IMR-90 (cell line): ENCODE results near the gene NPHP4. TPM values are rescaled to one million over a fixed set of nuclear protein-coding genes. Genes with fewer than 3 reads are reported as not detected.

Experiments used
- ATAC-seq: fragments of 200-7000 bp; cut with Tn5 transposase; 2 replicates; pipeline ENCODE4 v1.9.1; 2020; ENCODE audit warnings: low read depth, mild to moderate bottlenecking, moderate library complexity
- BruUV-seq: library from RNA; stranded (reverse); fragments of 400-500 nt; replicated peaks from 2 replicates; lab custom pipeline; 2021; lab: Mats Ljungman, UMichigan
- CTCF ChIA-PET: fragments of 300-600 bp; formaldehyde crosslinking; extraction: SDS; loops from one replicate; lab custom pipeline; 2021; ENCODE audit warnings: antibody characterized with exemption; lab: Yijun Ruan, JAX
- POLR2A ChIA-PET: fragments of 300-600 bp; sonication (Branson Sonifier 250); formaldehyde crosslinking; loops from one replicate; lab custom pipeline; 2022; ENCODE audit warnings: antibody characterized with exemption; ENCODE audit not compliant: unreplicated experiment; lab: Charles Lee
- DNase-seq: peaks from one replicate; pipeline ENCODE4 v3.0.0; 2013
- H2AFZ ChIP-seq: replicated peaks from 2 replicates; pipeline ENCODE3; 2013; ENCODE audit warnings: low read length, mild to moderate bottlenecking; ENCODE audit not compliant: poor library complexity
- H2AK5ac ChIP-seq: 2 replicates; pipeline ENCODE4 v1.6.1; 2013; ENCODE audit warnings: low read depth, low read length, inconsistent platforms
- H2AK9ac ChIP-seq: replicated peaks from 2 replicates; pipeline ENCODE3; 2013; ENCODE audit warnings: mild to moderate bottlenecking, low read depth, low read length, moderate library complexity; ENCODE audit not compliant: poor library complexity
- H2BK120ac ChIP-seq: 2 replicates; pipeline ENCODE4 v1.6.1; 2013; ENCODE audit warnings: low read depth, low read length, inconsistent platforms
- H2BK15ac ChIP-seq: 3 replicates; pipeline ENCODE4 v1.6.1; 2013; ENCODE audit warnings: low read depth, low read length, inconsistent platforms
- H2BK20ac ChIP-seq: 2 replicates; pipeline ENCODE4 v1.6.1; 2013; ENCODE audit warnings: low read depth, mild to moderate bottlenecking, inconsistent platforms, low read length, moderate library complexity
- H2BK5ac ChIP-seq: 2 replicates; pipeline ENCODE4 v1.6.1; 2013; ENCODE audit warnings: mild to moderate bottlenecking, low read depth, low read length, inconsistent platforms; ENCODE audit not compliant: poor library complexity, severe bottlenecking
- H3K14ac ChIP-seq: replicated peaks from 2 replicates; pipeline ENCODE4 v1.6.1; 2013; ENCODE audit warnings: low read depth, low read length, inconsistent platforms
- H3K18ac ChIP-seq: 2 replicates; pipeline ENCODE4 v1.6.1; 2013; ENCODE audit warnings: low read depth, low read length, control low read depth
- H3K23ac ChIP-seq: 2 replicates; pipeline ENCODE4 v1.6.1; 2013; ENCODE audit warnings: low read depth, low read length, inconsistent platforms
- H3K27ac ChIP-seq: 2 replicates; pipeline ENCODE4 v1.5.1; 2013; ENCODE audit warnings: mild to moderate bottlenecking, control low read depth, low read length; ENCODE audit not compliant: insufficient read depth
- H3K27me3 ChIP-seq: 2 replicates; pipeline ENCODE4 v1.6.1; 2013; ENCODE audit warnings: low read length; ENCODE audit not compliant: control insufficient read depth, insufficient read depth
- H3K36me3 ChIP-seq: 2 replicates; pipeline ENCODE4 v1.6.1; 2013; ENCODE audit warnings: low read length, mixed read lengths; ENCODE audit not compliant: control insufficient read depth, insufficient read depth
- H3K4ac ChIP-seq: 2 replicates; pipeline ENCODE4 v1.6.1; 2013; ENCODE audit warnings: low read depth, low read length, inconsistent platforms
- H3K4me1 ChIP-seq: 2 replicates; pipeline ENCODE4 v1.6.1; 2013; ENCODE audit warnings: low read length, mixed read lengths; ENCODE audit not compliant: control insufficient read depth, insufficient read depth
- H3K4me2 ChIP-seq: 2 replicates; pipeline ENCODE4 v1.6.1; 2013; ENCODE audit warnings: low read depth, mild to moderate bottlenecking, control low read depth, low read length, moderate library complexity
- H3K4me3 ChIP-seq: 2 replicates; pipeline ENCODE4 v1.5.1; 2013; ENCODE audit warnings: low read depth, mild to moderate bottlenecking, control low read depth, low read length, moderate library complexity; ENCODE audit not compliant: insufficient read depth
- H3K56ac ChIP-seq: 2 replicates; pipeline ENCODE4 v1.6.1; 2013; ENCODE audit warnings: low read length, inconsistent platforms; ENCODE audit not compliant: insufficient read depth; ENCODE audit errors: extremely low read depth
- H3K79me1 ChIP-seq, 2 experiments: 2 replicates each; pipeline ENCODE4 v1.6.1; 2013; ENCODE audit warnings: low read length in 2 of 2, inconsistent platforms in 1 of 2, low read depth in 1 of 2
- H3K9ac ChIP-seq: 2 replicates; pipeline ENCODE4 v1.6.1; 2013; ENCODE audit warnings: low read depth, low read length, control low read depth
- H3K9me1 ChIP-seq: 2 replicates; pipeline ENCODE4 v1.6.1; 2013; ENCODE audit warnings: low read length, inconsistent platforms; ENCODE audit not compliant: insufficient read depth
- H3K9me3 ChIP-seq: 2 replicates; pipeline ENCODE4 v1.6.1; 2013; ENCODE audit warnings: low read length; ENCODE audit not compliant: control insufficient read depth, insufficient read depth
- H4K20me1 ChIP-seq: 2 replicates; pipeline ENCODE4 v1.6.1; 2013; ENCODE audit warnings: low read length, inconsistent platforms; ENCODE audit not compliant: insufficient read depth
- H4K5ac ChIP-seq: 2 replicates; pipeline ENCODE4 v1.6.1; 2013; ENCODE audit warnings: mild to moderate bottlenecking, low read depth, low read length, control low read depth
- H4K8ac ChIP-seq, 2 experiments: 2 replicates each; pipeline ENCODE4 v1.6.1; 2013; ENCODE audit warnings: low read depth in 2 of 2, low read length in 2 of 2, control low read depth in 1 of 2, inconsistent platforms in 1 of 2
- H4K91ac ChIP-seq: 2 replicates; pipeline ENCODE4 v1.6.1; 2013; ENCODE audit warnings: low read depth, low read length, inconsistent platforms; ENCODE audit not compliant: insufficient read depth
- CTCF ChIP-seq: conservative IDR thresholded peaks from 2 replicates; pipeline ENCODE4 v1.5.1; 2012; ENCODE audit warnings: mild to moderate bottlenecking, low read depth, low read length, improper control_type of control experiment
- FOS ChIP-seq: fragments of 150-350 bp; IDR thresholded peaks from 2 replicates; pipeline ENCODE4 v1.6.1; 2016; ENCODE audit warnings: low read depth, low read length
- MAFK ChIP-seq: IDR thresholded peaks from 2 replicates; pipeline ENCODE4 v1.6.1; 2012; ENCODE audit warnings: low read depth, low read length, improper control_type of control experiment
- MAZ ChIP-seq: IDR thresholded peaks from 2 replicates; pipeline ENCODE4 v1.6.1; 2012; ENCODE audit warnings: low read depth, mild to moderate bottlenecking, low read length, improper control_type of control experiment, moderate library complexity, borderline replicate concordance
- RAD21 ChIP-seq: IDR thresholded peaks from 2 replicates; pipeline ENCODE4 v1.6.1; 2012; ENCODE audit warnings: low read length, improper control_type of control experiment
- RCOR1 ChIP-seq: IDR thresholded peaks from 2 replicates; pipeline ENCODE4 v1.6.1; 2012; ENCODE audit warnings: mild to moderate bottlenecking, low read length, improper control_type of control experiment; ENCODE audit not compliant: insufficient replicate concordance
- RFX5 ChIP-seq: IDR thresholded peaks from 2 replicates; pipeline ENCODE4 v1.8.0; 2012; ENCODE audit warnings: low read depth, mild to moderate bottlenecking, low read length, moderate library complexity
- USF2 ChIP-seq: fragments of 150-350 bp; IDR thresholded peaks from 2 replicates; pipeline ENCODE4 v1.6.1; 2017; ENCODE audit warnings: mild to moderate bottlenecking, antibody characterized with exemption, low read length, low read depth
- WGBS, 2 experiments: methylation state at CpG; one replicate each; pipeline versions ENCODE4 v1.1.5 to v1.1.7; 2013; ENCODE audit warnings: missing lambda C conversion rate in 2 of 2; ENCODE audit not compliant: insufficient read length in 1 of 2; ENCODE audit errors: extremely low coverage in 2 of 2; 5-methylcytosine and 5-hydroxymethylcytosine counted together
- dilution Hi-C: fragments of 300-500 bp; cut with HindIII; formaldehyde crosslinking; loops from one replicate; pipeline ENCODE4 v1.14.3; 2018; ENCODE audit warnings: low sequenced_read_pairs; ENCODE audit not compliant: unreplicated experiment
- in situ Hi-C: fragments of 300-500 bp; cut with MboI; formaldehyde crosslinking; loops from 3 replicates; pipeline ENCODE4 v1.14.3; 2019; ENCODE audit warnings: low sequenced_read_pairs, inconsistent platforms, mixed read lengths
- intact Hi-C: fragments of 100-400 bp; cut with micrococcal nuclease; formaldehyde crosslinking; loops from 2 replicates; pipeline ENCODE4 v1.10.0; 2022
- polyA plus RNA-seq, 3 experiments: library from polyadenylated mRNA; depleted of rRNA; stranded (reverse); fragments of >200 nt; gene quantifications; 2 replicates each; pipeline ENCODE4 v1.2.3, GENCODE V29; 2012; ENCODE audit warnings: low replicate concordance in 1 of 3
- total RNA-seq: library from RNA; depleted of rRNA; stranded (reverse); fragments of >200 nt; gene quantifications from 2 replicates; pipeline ENCODE4 v1.2.3, GENCODE V29; 2012

NPHP4 gene
- total and polyA plus RNA-seq, 2 of the 4 experiments (the other 2 are of a cell fraction) = 2.0 to 5.5 TPM

GRCh38 chr1:6003568-6004411 lies 11.6 kb upstream of the NPHP4 start:
- H3K27ac ChIP-seq = no peak overlapping the region
- H2BK15ac ChIP-seq = no peak overlapping the region
- intact Hi-C loops = no loop called here
- H2BK120ac ChIP-seq = no peak overlapping the region
- no TSS peak for BruUV-seq
- no peak overlapping the region for H3K4ac ChIP-seq
- no peak overlapping the region for H2AK9ac ChIP-seq
- H2BK20ac ChIP-seq = no peak overlapping the region
- no peaks in the 10 kb centered on the region for H3K9me3 ChIP-seq
- peak overlapping the region; percentile 27 for H2AFZ ChIP-seq
- POLR2A ChIA-PET = no interaction called here
- WGBS, 2 experiments = 65% methylated on average over 4 of the region's 24 CpGs; no CpG with 5 or more reads in 1 of the 2 experiments
- DNase-seq = no peak
- H4K20me1 ChIP-seq = no peaks in the 10 kb centered on the region; the same call in 1 of the 2 replicates
- no peak overlapping the region for H2BK5ac ChIP-seq
- peaks cover 2% of the 10 kb centered on the region; the same call in 1 of the 2 replicates for H3K4me1 ChIP-seq
- CTCF ChIA-PET = interaction anchor here (0.8 kb wide), 1 partner anchor 11 kb away, joined by 3 read pairs; no protein-coding TSS in a partner anchor
- H3K36me3 ChIP-seq = no peaks in the 10 kb centered on the region
- no peak overlapping the region for H4K8ac ChIP-seq
- dilution Hi-C loops = no loop called here
- H3K27me3 ChIP-seq = no peaks in the 10 kb centered on the region; the same call in 1 of the 2 replicates
- in situ Hi-C loops = no loop called here
- no peak overlapping the region for H3K18ac ChIP-seq
- no peak overlapping the region for H3K9ac ChIP-seq
- no peak overlapping the region for H2AK5ac ChIP-seq
- no peak overlapping the region for H3K56ac ChIP-seq
- no peak overlapping the region for H3K4me3 ChIP-seq
- H3K79me1 ChIP-seq = no peaks in the 10 kb centered on the region
- no peaks in the 10 kb centered on the region for H3K9me1 ChIP-seq
- no peak overlapping the region for H4K5ac ChIP-seq
- no peak for ATAC-seq
- TF ChIP-seq RFX5 (no peak), RCOR1 (no peak), MAFK (no peak), USF2 (no peak), FOS (no peak), MAZ (no peak), RAD21 (no peak), CTCF (no peak)
- H3K4me2 ChIP-seq = no peak overlapping the region
- H4K91ac ChIP-seq = no peak overlapping the region
- H3K23ac ChIP-seq = no peak overlapping the region
- no peak overlapping the region for H3K14ac ChIP-seq
